GM12874 (cell line): ENCODE data around the gene TNPO2.

Experiments
- CTCF ChIP-seq: IDR thresholded peaks from 2 replicates; pipeline ENCODE4 v1.5.1; 2011; ENCODE audit warnings: low read depth, mild to moderate bottlenecking, control low read depth, low read length, moderate library complexity; ENCODE audit not compliant: insufficient read depth

The TNPO2 gene

GRCh38 chr19:12656899-12657571 is 66.7 kb downstream of the TNPO2 start:
- no peak for TF ChIP-seq CTCF

- no peak for TF ChIP-seq CTCF
Observed at GRCh38 chr19:12655546-12655945, 68.2 kb downstream of the TNPO2 start.

GRCh38 chr19:12652219-12652618 is 71.5 kb downstream of the TNPO2 start:
- TF ChIP-seq CTCF, result no peak

GRCh38 chr19:12649941-12650340 is 73.8 kb downstream of the TNPO2 start:
- TF ChIP-seq CTCF, result no peak
